HEK293 (cell line): ENCODE measurements around the gene QPCTL.
A peak's percentile ranks its signal among the peaks of the same experiment; 100 is the strongest.

Source experiments
- CTCF ChIA-PET: fragments of 350-600 bp; formaldehyde crosslinking; extraction: SDS; loops from one replicate; lab custom pipeline; 2021; ENCODE audit warnings: antibody characterized with exemption; lab: Yijun Ruan, JAX
- POLR2A ChIA-PET: fragments of 300-600 bp; formaldehyde crosslinking; extraction: SDS; loops from one replicate; lab custom pipeline; 2020; ENCODE audit warnings: antibody characterized with exemption, inconsistent platforms; lab: Yijun Ruan, JAX
- H3K27ac ChIP-seq: fragments of 200-500 bp; sonication (Bioruptor generic); 2 replicates; pipeline ENCODE4 v1.5.1; 2014; ENCODE audit warnings: low read depth, low read length, control low read depth, inconsistent platforms; ENCODE audit errors: extremely low read depth
- H3K36me3 ChIP-seq, 2 experiments: fragments of 200-500 bp in 1 of 2; sonication (Bioruptor generic) in 1 of 2; 1 replicate in 1 of 2; 2 replicates in 1 of 2; pipeline ENCODE4 v1.5.1; 2014 to 2017; ENCODE audit warnings: inconsistent platforms in 2 of 2, low read length in 2 of 2; ENCODE audit not compliant: control insufficient read depth in 2 of 2, insufficient read depth in 1 of 2
- H3K4me1 ChIP-seq: fragments of 200-500 bp; sonication (Bioruptor generic); 2 replicates; pipeline ENCODE4 v1.5.1; 2014; ENCODE audit warnings: mild to moderate bottlenecking, low read length, inconsistent platforms; ENCODE audit not compliant: control insufficient read depth, insufficient read depth
- H3K4me3 ChIP-seq: 2 replicates; pipeline ENCODE4 v1.5.1; 2011; ENCODE audit warnings: low read depth, mild to moderate bottlenecking, control low read depth, low read length, moderate library complexity
- H3K9me3 ChIP-seq: fragments of 200-500 bp; sonication (Bioruptor generic); 2 replicates; pipeline ENCODE4 v1.5.1; 2014; ENCODE audit warnings: low read depth, low read length, inconsistent platforms; ENCODE audit not compliant: control insufficient read depth, insufficient read depth
- FEZF1 ChIP-seq: fragments of 450-650 bp; formaldehyde crosslinking; IDR thresholded peaks from 2 replicates; pipeline ENCODE4 v1.5.1; 2016; ENCODE audit warnings: missing biosample characterization, missing genetic modification characterization
- SP3 ChIP-seq: fragments of 450-650 bp; formaldehyde crosslinking; IDR thresholded peaks from 2 replicates; pipeline ENCODE4 v1.5.1; 2016; ENCODE audit warnings: missing biosample characterization, missing genetic modification characterization
- ZNF146 ChIP-seq: fragments of 450-650 bp; formaldehyde crosslinking; IDR thresholded peaks from 2 replicates; pipeline ENCODE4 v1.5.1; 2016; ENCODE audit warnings: missing biosample characterization, missing genetic modification characterization
- ZNF184 ChIP-seq: fragments of 450-650 bp; IDR thresholded peaks from 2 replicates; pipeline ENCODE4 v1.5.1; 2018; ENCODE audit warnings: missing biosample characterization, mild to moderate bottlenecking, missing genetic modification characterization
- ZNF311 ChIP-seq: fragments of 450-650 bp; formaldehyde crosslinking; IDR thresholded peaks from 2 replicates; pipeline ENCODE4 v1.5.1; 2017; ENCODE audit warnings: missing biosample characterization, missing genetic modification characterization, borderline replicate concordance
- ZNF426 ChIP-seq: fragments of 450-650 bp; formaldehyde crosslinking; IDR thresholded peaks from 2 replicates; pipeline ENCODE4 v1.5.1; 2017; ENCODE audit warnings: missing biosample characterization, missing genetic modification characterization, mild to moderate bottlenecking, inconsistent platforms, moderate library complexity
- ZNF433 ChIP-seq: fragments of 450-650 bp; formaldehyde crosslinking; IDR thresholded peaks from 2 replicates; pipeline ENCODE4 v1.5.1; 2016; ENCODE audit warnings: missing biosample characterization, missing genetic modification characterization, low read depth
- ZNF514 ChIP-seq: fragments of 450-650 bp; formaldehyde crosslinking; IDR thresholded peaks from 2 replicates; pipeline ENCODE4 v1.5.1; 2016; ENCODE audit warnings: missing biosample characterization, missing genetic modification characterization
- ZNF544 ChIP-seq: fragments of 450-650 bp; formaldehyde crosslinking; IDR thresholded peaks from 2 replicates; pipeline ENCODE4 v1.5.0; 2017; ENCODE audit warnings: missing biosample characterization, missing genetic modification characterization
- ZNF555 ChIP-seq: fragments of 450-650 bp; formaldehyde crosslinking; conservative IDR thresholded peaks from 2 replicates; pipeline ENCODE4 v1.5.1; 2017; ENCODE audit warnings: missing biosample characterization, mild to moderate bottlenecking, missing genetic modification characterization, inconsistent platforms
- ZNF600 ChIP-seq: fragments of 450-650 bp; formaldehyde crosslinking; IDR thresholded peaks from 2 replicates; pipeline ENCODE4 v1.5.1; 2016; ENCODE audit warnings: missing biosample characterization, missing genetic modification characterization
- ZNF626 ChIP-seq: fragments of 450-650 bp; sonication (Bioruptor Pico); formaldehyde crosslinking; IDR thresholded peaks from 2 replicates; pipeline ENCODE4 v1.5.1; 2018; ENCODE audit warnings: missing biosample characterization, missing genetic modification characterization, inconsistent platforms
- ZNF76 ChIP-seq: fragments of 450-650 bp; formaldehyde crosslinking; IDR thresholded peaks from 2 replicates; pipeline ENCODE4; 2016; ENCODE audit warnings: low read depth, missing biosample characterization, missing genetic modification characterization, borderline replicate concordance
- TF ChIP-seq, protein P1 (sequence below): fragments of 450-650 bp; formaldehyde crosslinking; IDR thresholded peaks from 2 replicates; pipeline ENCODE4 v1.5.1; 2016; ENCODE audit warnings: missing biosample characterization, missing genetic modification characterization
- TF ChIP-seq, protein P2 (sequence below): fragments of 450-650 bp; formaldehyde crosslinking; IDR thresholded peaks from 2 replicates; pipeline ENCODE4 v1.5.1; 2016; ENCODE audit warnings: missing biosample characterization, missing genetic modification characterization
- TF ChIP-seq, protein P3 (sequence below): fragments of 450-650 bp; formaldehyde crosslinking; IDR thresholded peaks from 2 replicates; pipeline ENCODE4 v1.5.1; 2016; ENCODE audit warnings: missing biosample characterization, missing genetic modification characterization
- TF ChIP-seq, protein P4 (sequence below): fragments of 450-650 bp; formaldehyde crosslinking; IDR thresholded peaks from 2 replicates; pipeline ENCODE4 v1.5.1; 2016; ENCODE audit warnings: missing biosample characterization, missing genetic modification characterization
- TF ChIP-seq, protein P5 (sequence below): IDR thresholded peaks from 2 replicates; pipeline ENCODE4 v1.6.1; 2011; ENCODE audit warnings: mild to moderate bottlenecking, low read depth, low read length, borderline replicate concordance
- TF ChIP-seq, protein P6 (sequence below): fragments of 450-650 bp; formaldehyde crosslinking; IDR thresholded peaks from 2 replicates; pipeline ENCODE4 v1.5.1; 2017; ENCODE audit warnings: missing biosample characterization, missing genetic modification characterization
- TF ChIP-seq, protein P7 (sequence below): fragments of 450-650 bp; formaldehyde crosslinking; IDR thresholded peaks from 2 replicates; pipeline ENCODE4 v1.5.1; 2017; ENCODE audit warnings: missing biosample characterization, missing genetic modification characterization
- TF ChIP-seq, protein P8 (sequence below): fragments of 450-650 bp; formaldehyde crosslinking; IDR thresholded peaks from 2 replicates; pipeline ENCODE4 v1.5.1; 2016; ENCODE audit warnings: missing biosample characterization, missing genetic modification characterization

Gene QPCTL

DNA sequence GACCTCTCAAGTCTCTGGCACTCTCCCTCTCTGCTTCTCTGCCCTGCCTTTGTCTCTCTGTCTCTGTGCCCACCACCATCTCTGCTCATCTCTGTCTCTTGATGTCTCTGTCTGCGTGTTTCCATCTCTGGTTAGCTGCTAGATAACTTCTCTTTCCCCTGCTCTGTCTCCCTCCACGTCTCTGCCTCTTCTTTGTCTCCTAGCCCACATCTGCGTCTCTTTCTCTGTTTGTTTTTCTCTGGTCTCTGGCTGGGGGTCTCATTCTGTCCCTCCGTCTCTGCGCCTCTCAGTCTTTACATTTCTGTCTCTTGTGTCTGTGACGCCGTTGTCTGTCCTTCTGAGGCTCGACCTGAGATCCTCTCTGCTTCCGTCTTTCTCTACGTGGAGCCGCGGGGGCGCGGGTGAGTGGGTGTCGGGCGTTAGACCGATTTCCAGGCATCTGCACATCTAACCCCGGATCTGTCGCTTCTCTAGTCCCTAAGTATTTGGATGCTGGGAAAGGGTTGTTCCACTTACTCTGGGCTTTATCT, 24.1 kb upstream of the QPCTL start (continued):
- TF ChIP-seq, protein P1, sequence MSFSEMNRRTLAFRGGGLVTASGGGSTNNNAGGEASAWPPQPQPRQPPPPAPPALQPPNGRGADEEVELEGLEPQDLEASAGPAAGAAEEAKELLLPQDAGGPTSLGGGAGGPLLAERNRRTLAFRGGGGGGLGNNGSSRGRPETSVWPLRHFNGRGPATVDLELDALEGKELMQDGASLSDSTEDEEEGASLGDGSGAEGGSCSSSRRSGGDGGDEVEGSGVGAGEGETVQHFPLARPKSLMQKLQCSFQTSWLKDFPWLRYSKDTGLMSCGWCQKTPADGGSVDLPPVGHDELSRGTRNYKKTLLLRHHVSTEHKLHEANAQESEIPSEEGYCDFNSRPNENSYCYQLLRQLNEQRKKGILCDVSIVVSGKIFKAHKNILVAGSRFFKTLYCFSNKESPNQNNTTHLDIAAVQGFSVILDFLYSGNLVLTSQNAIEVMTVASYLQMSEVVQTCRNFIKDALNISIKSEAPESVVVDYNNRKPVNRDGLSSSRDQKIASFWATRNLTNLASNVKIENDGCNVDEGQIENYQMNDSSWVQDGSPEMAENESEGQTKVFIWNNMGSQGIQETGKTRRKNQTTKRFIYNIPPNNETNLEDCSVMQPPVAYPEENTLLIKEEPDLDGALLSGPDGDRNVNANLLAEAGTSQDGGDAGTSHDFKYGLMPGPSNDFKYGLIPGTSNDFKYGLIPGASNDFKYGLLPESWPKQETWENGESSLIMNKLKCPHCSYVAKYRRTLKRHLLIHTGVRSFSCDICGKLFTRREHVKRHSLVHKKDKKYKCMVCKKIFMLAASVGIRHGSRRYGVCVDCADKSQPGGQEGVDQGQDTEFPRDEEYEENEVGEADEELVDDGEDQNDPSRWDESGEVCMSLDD (tag by site-specific recombination) = peak; percentile 36
- TF ChIP-seq ZNF311 = no peak
- TF ChIP-seq, protein P2, sequence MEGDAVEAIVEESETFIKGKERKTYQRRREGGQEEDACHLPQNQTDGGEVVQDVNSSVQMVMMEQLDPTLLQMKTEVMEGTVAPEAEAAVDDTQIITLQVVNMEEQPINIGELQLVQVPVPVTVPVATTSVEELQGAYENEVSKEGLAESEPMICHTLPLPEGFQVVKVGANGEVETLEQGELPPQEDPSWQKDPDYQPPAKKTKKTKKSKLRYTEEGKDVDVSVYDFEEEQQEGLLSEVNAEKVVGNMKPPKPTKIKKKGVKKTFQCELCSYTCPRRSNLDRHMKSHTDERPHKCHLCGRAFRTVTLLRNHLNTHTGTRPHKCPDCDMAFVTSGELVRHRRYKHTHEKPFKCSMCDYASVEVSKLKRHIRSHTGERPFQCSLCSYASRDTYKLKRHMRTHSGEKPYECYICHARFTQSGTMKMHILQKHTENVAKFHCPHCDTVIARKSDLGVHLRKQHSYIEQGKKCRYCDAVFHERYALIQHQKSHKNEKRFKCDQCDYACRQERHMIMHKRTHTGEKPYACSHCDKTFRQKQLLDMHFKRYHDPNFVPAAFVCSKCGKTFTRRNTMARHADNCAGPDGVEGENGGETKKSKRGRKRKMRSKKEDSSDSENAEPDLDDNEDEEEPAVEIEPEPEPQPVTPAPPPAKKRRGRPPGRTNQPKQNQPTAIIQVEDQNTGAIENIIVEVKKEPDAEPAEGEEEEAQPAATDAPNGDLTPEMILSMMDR = 0 out of 2 replicates have a peak, but pooled peaks have one; percentile 7

DNA sequence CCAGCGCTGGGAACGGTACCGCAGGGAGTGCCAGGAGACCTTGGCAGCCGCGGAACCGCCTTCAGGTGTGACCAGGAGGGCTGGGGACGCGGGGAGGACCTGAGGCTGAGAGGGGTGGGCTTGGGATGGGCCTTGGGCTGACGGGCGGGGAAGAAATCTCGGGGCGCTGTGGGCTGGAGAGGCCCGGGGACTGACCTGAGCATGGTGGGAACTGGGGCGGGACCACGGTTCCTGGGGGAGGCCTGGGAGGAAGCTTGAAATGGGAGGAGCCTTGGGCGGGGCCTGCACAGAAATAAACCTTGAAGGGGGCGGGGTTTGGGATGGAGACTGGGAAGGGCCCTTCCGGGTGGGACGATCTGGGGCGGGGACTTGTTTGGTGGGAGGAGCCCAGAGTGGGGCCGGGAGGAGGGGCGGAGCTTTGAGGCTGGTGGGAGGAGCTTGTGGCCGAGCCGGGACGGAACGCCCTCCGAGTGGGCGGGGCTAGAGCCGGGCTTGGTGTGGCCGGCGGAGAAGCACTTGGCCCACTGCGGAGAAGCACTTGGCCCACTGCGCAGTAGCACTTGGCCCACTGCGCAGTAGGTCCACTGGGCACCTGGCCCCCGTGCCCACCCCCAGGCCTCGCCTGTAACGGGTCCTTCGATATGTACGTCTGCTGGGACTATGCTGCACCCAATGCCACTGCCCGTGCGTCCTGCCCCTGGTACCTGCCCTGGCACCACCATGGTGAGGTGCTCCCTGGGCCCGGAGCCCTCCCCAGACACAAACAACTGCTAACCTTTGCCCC, 21.6 kb upstream of the QPCTL start:
- H3K4me3 ChIP-seq = no peak overlapping the region
- no peaks in the 10 kb centered on the region; a peak in 1 of 3 replicates for H3K36me3 ChIP-seq
- ChIA-PET CTCF (interaction anchor here (0.6 to 4.8 kb wide), 6 partner anchors 10 to 231 kb away, joined by 3 to 31 read pairs (median 4); no protein-coding TSS in a partner anchor), POLR2A (interaction anchor here (0.6 to 1.0 kb wide), 5 partner anchors 9 to 45 kb away, joined by 3 to 6 read pairs (median 3); partner anchors contain the start of genes QPCTL and SNRPD2)
- no peak overlapping the region for H3K27ac ChIP-seq
- H3K4me1 ChIP-seq = peaks cover 10% of the 10 kb centered on the region
- H3K9me3 ChIP-seq = no peaks in the 10 kb centered on the region
- TF ChIP-seq ZNF433 (tag by site-specific recombination) (no peak), ZNF514 (tag by site-specific recombination) (no peak), ZNF146 (tag by site-specific recombination) (0 out of 2 replicates have a peak, but pooled peaks have one; percentile 15), ZNF555 (tag by site-specific recombination) (no peak), ZNF600 (no peak), ZNF544 (no peak), FEZF1 (tag by site-specific recombination) (no peak), ZNF626 (no peak), SP3 (tag by site-specific recombination) (peak; percentile 88), ZNF426 (tag by site-specific recombination) (no peak), ZNF184 (tag by site-specific recombination) (no peak), ZNF76 (tag by site-specific recombination) (peak; percentile 15; the same call in 1 of the 2 replicates)
- TF ChIP-seq, protein P3, sequence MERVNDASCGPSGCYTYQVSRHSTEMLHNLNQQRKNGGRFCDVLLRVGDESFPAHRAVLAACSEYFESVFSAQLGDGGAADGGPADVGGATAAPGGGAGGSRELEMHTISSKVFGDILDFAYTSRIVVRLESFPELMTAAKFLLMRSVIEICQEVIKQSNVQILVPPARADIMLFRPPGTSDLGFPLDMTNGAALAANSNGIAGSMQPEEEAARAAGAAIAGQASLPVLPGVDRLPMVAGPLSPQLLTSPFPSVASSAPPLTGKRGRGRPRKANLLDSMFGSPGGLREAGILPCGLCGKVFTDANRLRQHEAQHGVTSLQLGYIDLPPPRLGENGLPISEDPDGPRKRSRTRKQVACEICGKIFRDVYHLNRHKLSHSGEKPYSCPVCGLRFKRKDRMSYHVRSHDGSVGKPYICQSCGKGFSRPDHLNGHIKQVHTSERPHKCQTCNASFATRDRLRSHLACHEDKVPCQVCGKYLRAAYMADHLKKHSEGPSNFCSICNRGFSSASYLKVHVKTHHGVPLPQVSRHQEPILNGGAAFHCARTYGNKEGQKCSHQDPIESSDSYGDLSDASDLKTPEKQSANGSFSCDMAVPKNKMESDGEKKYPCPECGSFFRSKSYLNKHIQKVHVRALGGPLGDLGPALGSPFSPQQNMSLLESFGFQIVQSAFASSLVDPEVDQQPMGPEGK (tag by site-specific recombination) = 0 out of 2 replicates have a peak, but pooled peaks have one; percentile 10
- TF ChIP-seq, protein P4, sequence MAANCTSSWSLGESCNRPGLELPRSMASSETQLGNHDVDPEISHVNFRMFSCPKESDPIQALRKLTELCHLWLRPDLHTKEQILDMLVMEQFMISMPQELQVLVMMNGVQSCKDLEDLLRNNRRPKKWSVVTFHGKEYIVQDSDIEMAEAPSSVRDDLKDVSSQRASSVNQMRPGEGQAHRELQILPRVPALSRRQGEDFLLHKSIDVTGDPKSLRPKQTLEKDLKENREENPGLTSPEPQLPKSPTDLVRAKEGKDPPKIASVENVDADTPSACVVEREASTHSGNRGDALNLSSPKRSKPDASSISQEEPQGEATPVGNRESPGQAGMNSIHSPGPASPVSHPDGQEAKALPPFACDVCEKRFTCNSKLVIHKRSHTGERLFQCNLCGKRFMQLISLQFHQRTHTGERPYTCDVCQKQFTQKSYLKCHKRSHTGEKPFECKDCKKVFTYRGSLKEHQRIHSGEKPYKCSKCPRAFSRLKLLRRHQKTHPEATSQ (tag by site-specific recombination) = no peak
- TF ChIP-seq, protein P5, sequence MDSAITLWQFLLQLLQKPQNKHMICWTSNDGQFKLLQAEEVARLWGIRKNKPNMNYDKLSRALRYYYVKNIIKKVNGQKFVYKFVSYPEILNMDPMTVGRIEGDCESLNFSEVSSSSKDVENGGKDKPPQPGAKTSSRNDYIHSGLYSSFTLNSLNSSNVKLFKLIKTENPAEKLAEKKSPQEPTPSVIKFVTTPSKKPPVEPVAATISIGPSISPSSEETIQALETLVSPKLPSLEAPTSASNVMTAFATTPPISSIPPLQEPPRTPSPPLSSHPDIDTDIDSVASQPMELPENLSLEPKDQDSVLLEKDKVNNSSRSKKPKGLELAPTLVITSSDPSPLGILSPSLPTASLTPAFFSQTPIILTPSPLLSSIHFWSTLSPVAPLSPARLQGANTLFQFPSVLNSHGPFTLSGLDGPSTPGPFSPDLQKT = no peak
- TF ChIP-seq, protein P6, sequence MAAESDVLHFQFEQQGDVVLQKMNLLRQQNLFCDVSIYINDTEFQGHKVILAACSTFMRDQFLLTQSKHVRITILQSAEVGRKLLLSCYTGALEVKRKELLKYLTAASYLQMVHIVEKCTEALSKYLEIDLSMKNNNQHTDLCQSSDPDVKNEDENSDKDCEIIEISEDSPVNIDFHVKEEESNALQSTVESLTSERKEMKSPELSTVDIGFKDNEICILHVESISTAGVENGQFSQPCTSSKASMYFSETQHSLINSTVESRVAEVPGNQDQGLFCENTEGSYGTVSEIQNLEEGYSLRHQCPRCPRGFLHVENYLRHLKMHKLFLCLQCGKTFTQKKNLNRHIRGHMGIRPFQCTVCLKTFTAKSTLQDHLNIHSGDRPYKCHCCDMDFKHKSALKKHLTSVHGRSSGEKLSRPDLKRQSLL = no peak
- TF ChIP-seq, protein P7, sequence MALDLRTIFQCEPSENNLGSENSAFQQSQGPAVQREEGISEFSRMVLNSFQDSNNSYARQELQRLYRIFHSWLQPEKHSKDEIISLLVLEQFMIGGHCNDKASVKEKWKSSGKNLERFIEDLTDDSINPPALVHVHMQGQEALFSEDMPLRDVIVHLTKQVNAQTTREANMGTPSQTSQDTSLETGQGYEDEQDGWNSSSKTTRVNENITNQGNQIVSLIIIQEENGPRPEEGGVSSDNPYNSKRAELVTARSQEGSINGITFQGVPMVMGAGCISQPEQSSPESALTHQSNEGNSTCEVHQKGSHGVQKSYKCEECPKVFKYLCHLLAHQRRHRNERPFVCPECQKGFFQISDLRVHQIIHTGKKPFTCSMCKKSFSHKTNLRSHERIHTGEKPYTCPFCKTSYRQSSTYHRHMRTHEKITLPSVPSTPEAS (tag by site-specific recombination) = no peak
- TF ChIP-seq, protein P8, sequence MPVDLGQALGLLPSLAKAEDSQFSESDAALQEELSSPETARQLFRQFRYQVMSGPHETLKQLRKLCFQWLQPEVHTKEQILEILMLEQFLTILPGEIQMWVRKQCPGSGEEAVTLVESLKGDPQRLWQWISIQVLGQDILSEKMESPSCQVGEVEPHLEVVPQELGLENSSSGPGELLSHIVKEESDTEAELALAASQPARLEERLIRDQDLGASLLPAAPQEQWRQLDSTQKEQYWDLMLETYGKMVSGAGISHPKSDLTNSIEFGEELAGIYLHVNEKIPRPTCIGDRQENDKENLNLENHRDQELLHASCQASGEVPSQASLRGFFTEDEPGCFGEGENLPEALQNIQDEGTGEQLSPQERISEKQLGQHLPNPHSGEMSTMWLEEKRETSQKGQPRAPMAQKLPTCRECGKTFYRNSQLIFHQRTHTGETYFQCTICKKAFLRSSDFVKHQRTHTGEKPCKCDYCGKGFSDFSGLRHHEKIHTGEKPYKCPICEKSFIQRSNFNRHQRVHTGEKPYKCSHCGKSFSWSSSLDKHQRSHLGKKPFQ (tag by site-specific recombination) = peak; percentile 80
